ENCODE measurements around the gene DCLK1.

GRCh38 chr13:36163809-36164308 is 32.7 kb upstream of the DCLK1 start:
- TF ChIP-seq POLR2A (IDR thresholded peaks at IDR 0.05; ENCODE audit: low read length) (no peak), GATA1 (IDR thresholded peaks at IDR 0.05; ENCODE audit: low read depth, low read length) (no peak)

Data from erythroblast (primary cell).